HEK293 (cell line): ENCODE results near the gene RNF151.
A peak's percentile ranks its signal among the peaks of the same experiment; 100 is the strongest.

ENCODE experiments used
- GFI1B ChIP-seq: fragments of 450-650 bp; formaldehyde crosslinking; IDR thresholded peaks from 2 replicates; pipeline ENCODE4 v1.5.1; 2016; ENCODE audit warnings: missing biosample characterization, missing genetic modification characterization
- GLIS1 ChIP-seq: fragments of 450-650 bp; formaldehyde crosslinking; IDR thresholded peaks from 2 replicates; pipeline ENCODE4 v1.5.1; 2016; ENCODE audit warnings: missing biosample characterization, missing genetic modification characterization
- HOXC10 ChIP-seq: sonication (generic); formaldehyde crosslinking; IDR thresholded peaks from 2 replicates; pipeline ENCODE4 v1.8.1; 2023; ENCODE audit warnings: mild to moderate bottlenecking, missing genetic modification reagents
- IKZF3 ChIP-seq: fragments of 450-650 bp; IDR thresholded peaks from 2 replicates; pipeline ENCODE4 v1.5.0; 2018; ENCODE audit warnings: missing biosample characterization, mild to moderate bottlenecking, missing genetic modification characterization, moderate library complexity
- KLF8 ChIP-seq: fragments of 450-650 bp; formaldehyde crosslinking; IDR thresholded peaks from 2 replicates; pipeline ENCODE4 v1.5.1; 2016; ENCODE audit warnings: missing biosample characterization, missing genetic modification characterization
- PRDM4 ChIP-seq: fragments of 450-650 bp; formaldehyde crosslinking; IDR thresholded peaks from 2 replicates; pipeline ENCODE4 v1.5.1; 2017; ENCODE audit warnings: missing biosample characterization, missing genetic modification characterization
- PRDM6 ChIP-seq: fragments of 450-650 bp; formaldehyde crosslinking; IDR thresholded peaks from 2 replicates; pipeline ENCODE4 v1.5.1; 2017; ENCODE audit warnings: missing biosample characterization, missing genetic modification characterization
- SCRT2 ChIP-seq: fragments of 450-650 bp; formaldehyde crosslinking; IDR thresholded peaks from 2 replicates; pipeline ENCODE4 v1.5.1; 2016; ENCODE audit warnings: missing biosample characterization, missing genetic modification characterization
- YY1 ChIP-seq: fragments of 450-650 bp; formaldehyde crosslinking; IDR thresholded peaks from 2 replicates; pipeline ENCODE4 v1.5.1; 2018; ENCODE audit warnings: missing biosample characterization, missing genetic modification characterization
- ZBTB1 ChIP-seq: fragments of 450-650 bp; formaldehyde crosslinking; IDR thresholded peaks from 2 replicates; pipeline ENCODE4 v1.5.1; 2016; ENCODE audit warnings: missing biosample characterization, missing genetic modification characterization
- ZFHX2 ChIP-seq: fragments of 450-650 bp; formaldehyde crosslinking; conservative IDR thresholded peaks from 2 replicates; pipeline ENCODE4 v1.5.1; 2016; ENCODE audit warnings: missing biosample characterization, missing genetic modification characterization
- ZNF140 ChIP-seq: fragments of 450-650 bp; formaldehyde crosslinking; IDR thresholded peaks from 2 replicates; pipeline ENCODE4 v1.5.1; 2016; ENCODE audit warnings: missing biosample characterization, missing genetic modification characterization
- ZNF214 ChIP-seq: fragments of 450-650 bp; formaldehyde crosslinking; IDR thresholded peaks from 2 replicates; pipeline ENCODE4 v1.5.1; 2017; ENCODE audit warnings: missing biosample characterization, mild to moderate bottlenecking, missing genetic modification characterization, borderline replicate concordance
- ZNF280D ChIP-seq: fragments of 450-650 bp; formaldehyde crosslinking; IDR thresholded peaks from 2 replicates; pipeline ENCODE4 v1.5.1; 2016; ENCODE audit warnings: missing biosample characterization, missing genetic modification characterization
- ZNF292 ChIP-seq: fragments of 450-650 bp; formaldehyde crosslinking; IDR thresholded peaks from 2 replicates; pipeline ENCODE4 v1.5.1; 2016; ENCODE audit warnings: low read depth, missing biosample characterization, missing genetic modification characterization, borderline replicate concordance
- ZNF510 ChIP-seq: fragments of 450-650 bp; formaldehyde crosslinking; IDR thresholded peaks from 2 replicates; pipeline ENCODE4 v1.5.1; 2018; ENCODE audit warnings: mild to moderate bottlenecking, missing genetic modification characterization, missing biosample characterization; ENCODE audit not compliant: insufficient replicate concordance
- ZNF701 ChIP-seq: fragments of 450-650 bp; formaldehyde crosslinking; IDR thresholded peaks from 2 replicates; pipeline ENCODE4 v1.5.1; 2016; ENCODE audit warnings: missing biosample characterization, missing genetic modification characterization
- ZNF76 ChIP-seq: fragments of 450-650 bp; formaldehyde crosslinking; IDR thresholded peaks from 2 replicates; pipeline ENCODE4; 2016; ENCODE audit warnings: low read depth, missing biosample characterization, missing genetic modification characterization, borderline replicate concordance
- TF ChIP-seq, protein P1 (sequence below): sonication (generic); formaldehyde crosslinking; IDR thresholded peaks from 2 replicates; pipeline ENCODE4 v1.8.1; 2022; ENCODE audit warnings: mild to moderate bottlenecking, moderate library complexity, missing genetic modification reagents
- TF ChIP-seq, protein P2 (sequence below): fragments of 450-650 bp; formaldehyde crosslinking; IDR thresholded peaks from 2 replicates; pipeline ENCODE4 v1.5.1; 2017; ENCODE audit warnings: missing biosample characterization, missing genetic modification characterization
- TF ChIP-seq, protein P3 (sequence below): fragments of 450-650 bp; formaldehyde crosslinking; IDR thresholded peaks from 2 replicates; pipeline ENCODE4 v1.5.1; 2016; ENCODE audit warnings: missing biosample characterization, missing genetic modification characterization
- TF ChIP-seq, protein P4 (sequence below): fragments of 450-650 bp; formaldehyde crosslinking; IDR thresholded peaks from 2 replicates; pipeline ENCODE4 v1.5.0; 2017; ENCODE audit warnings: missing biosample characterization, missing genetic modification characterization, borderline replicate concordance

The RNF151 gene

GRCh38 chr16:1964506-1965395 lies 1.9 kb upstream of the RNF151 start, which contains the start of gene RPS2 (continued):
- TF ChIP-seq HOXC10 (CRISPR knock-in tag) (no peak), KLF8 (peak; percentile 88), SCRT2 (tag by site-specific recombination) (peak; percentile 60), ZNF214 (tag by site-specific recombination) (no peak), IKZF3 (tag by site-specific recombination) (0 out of 2 replicates have a peak, but pooled peaks have one; percentile 6), PRDM6 (tag by site-specific recombination) (no peak), ZNF140 (tag by site-specific recombination) (no peak), ZNF510 (tag by site-specific recombination) (no peak), YY1 (tag by site-specific recombination) (peak; percentile 83), ZFHX2 (tag by site-specific recombination) (peak; percentile 93), GFI1B (tag by site-specific recombination) (peak; percentile 62), ZNF701 (tag by site-specific recombination) (no peak), ZNF76 (peak; percentile 77; the same call in 1 of the 2 replicates), ZNF280D (no peak), PRDM4 (no peak), ZNF292 (tag by site-specific recombination) (no peak), GLIS1 (tag by site-specific recombination) (no peak), ZBTB1 (tag by site-specific recombination) (no peak)
- TF ChIP-seq, protein P1, sequence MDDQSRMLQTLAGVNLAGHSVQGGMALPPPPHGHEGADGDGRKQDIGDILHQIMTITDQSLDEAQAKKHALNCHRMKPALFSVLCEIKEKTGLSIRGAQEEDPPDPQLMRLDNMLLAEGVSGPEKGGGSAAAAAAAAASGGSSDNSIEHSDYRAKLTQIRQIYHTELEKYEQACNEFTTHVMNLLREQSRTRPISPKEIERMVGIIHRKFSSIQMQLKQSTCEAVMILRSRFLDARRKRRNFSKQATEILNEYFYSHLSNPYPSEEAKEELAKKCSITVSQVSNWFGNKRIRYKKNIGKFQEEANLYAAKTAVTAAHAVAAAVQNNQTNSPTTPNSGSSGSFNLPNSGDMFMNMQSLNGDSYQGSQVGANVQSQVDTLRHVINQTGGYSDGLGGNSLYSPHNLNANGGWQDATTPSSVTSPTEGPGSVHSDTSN, result 0 out of 2 replicates have a peak, but pooled peaks have one; percentile 51
- TF ChIP-seq, protein P2, sequence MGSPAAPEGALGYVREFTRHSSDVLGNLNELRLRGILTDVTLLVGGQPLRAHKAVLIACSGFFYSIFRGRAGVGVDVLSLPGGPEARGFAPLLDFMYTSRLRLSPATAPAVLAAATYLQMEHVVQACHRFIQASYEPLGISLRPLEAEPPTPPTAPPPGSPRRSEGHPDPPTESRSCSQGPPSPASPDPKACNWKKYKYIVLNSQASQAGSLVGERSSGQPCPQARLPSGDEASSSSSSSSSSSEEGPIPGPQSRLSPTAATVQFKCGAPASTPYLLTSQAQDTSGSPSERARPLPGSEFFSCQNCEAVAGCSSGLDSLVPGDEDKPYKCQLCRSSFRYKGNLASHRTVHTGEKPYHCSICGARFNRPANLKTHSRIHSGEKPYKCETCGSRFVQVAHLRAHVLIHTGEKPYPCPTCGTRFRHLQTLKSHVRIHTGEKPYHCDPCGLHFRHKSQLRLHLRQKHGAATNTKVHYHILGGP, result no peak
- TF ChIP-seq, protein P3, sequence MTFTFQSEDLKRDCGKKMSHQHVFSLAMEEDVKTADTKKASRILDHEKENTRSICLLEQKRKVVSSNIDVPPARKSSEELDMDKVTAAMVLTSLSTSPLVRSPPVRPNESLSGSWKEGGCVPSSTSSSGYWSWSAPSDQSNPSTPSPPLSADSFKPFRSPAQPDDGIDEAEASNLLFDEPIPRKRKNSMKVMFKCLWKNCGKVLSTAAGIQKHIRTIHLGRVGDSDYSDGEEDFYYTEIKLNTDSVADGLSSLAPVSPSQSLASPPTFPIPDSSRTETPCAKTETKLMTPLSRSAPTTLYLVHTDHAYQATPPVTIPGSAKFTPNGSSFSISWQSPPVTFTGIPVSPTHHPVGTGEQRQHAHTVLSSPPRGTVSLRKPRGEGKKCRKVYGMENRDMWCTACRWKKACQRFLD (tag by site-specific recombination), result no peak
- TF ChIP-seq, protein P4, sequence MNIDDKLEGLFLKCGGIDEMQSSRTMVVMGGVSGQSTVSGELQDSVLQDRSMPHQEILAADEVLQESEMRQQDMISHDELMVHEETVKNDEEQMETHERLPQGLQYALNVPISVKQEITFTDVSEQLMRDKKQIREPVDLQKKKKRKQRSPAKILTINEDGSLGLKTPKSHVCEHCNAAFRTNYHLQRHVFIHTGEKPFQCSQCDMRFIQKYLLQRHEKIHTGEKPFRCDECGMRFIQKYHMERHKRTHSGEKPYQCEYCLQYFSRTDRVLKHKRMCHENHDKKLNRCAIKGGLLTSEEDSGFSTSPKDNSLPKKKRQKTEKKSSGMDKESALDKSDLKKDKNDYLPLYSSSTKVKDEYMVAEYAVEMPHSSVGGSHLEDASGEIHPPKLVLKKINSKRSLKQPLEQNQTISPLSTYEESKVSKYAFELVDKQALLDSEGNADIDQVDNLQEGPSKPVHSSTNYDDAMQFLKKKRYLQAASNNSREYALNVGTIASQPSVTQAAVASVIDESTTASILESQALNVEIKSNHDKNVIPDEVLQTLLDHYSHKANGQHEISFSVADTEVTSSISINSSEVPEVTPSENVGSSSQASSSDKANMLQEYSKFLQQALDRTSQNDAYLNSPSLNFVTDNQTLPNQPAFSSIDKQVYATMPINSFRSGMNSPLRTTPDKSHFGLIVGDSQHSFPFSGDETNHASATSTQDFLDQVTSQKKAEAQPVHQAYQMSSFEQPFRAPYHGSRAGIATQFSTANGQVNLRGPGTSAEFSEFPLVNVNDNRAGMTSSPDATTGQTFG (tag by site-specific recombination), result 0 out of 2 replicates have a peak, but pooled peaks have one; percentile 43
